ENCODE results near the gene G6PC2.
"Not testable (repeated sequence)": the region's sequence is repeated elsewhere in the genome, so short reads cannot be mapped to it uniquely, and the experiment has no call there.

G6PC2 gene
- 0 reads per million in 9 experiments for total RNA-seq

- Mint-ChIP-seq H3K27ac (no peak within 1 kb of the TSS), H3K36me3 (ENCODE audit: insufficient read depth) (no peaks in the 10 kb centered on the region), H3K4me3 (no peak within 1 kb of the TSS), H3K27me3 (peaks cover 14 to 17% of the 10 kb centered on the region in 2 donors), H3K4me1 (ENCODE audit: low read depth in 2 of 2) (no peaks in the 10 kb centered on the region), H3K9me3 (no peaks in the 10 kb centered on the region)
- ATAC-seq (replicated peaks), result no peak
- DNase-seq, result no peak
Measured at GRCh38 chr2:168901003-168901402, at the start of gene G6PC2. Gene G6PC2 (plus strand): TSS chr2:168901291. CDS start chr2:168901332, 41 bp downstream.

- Mint-ChIP-seq H3K4me3 (no peak overlapping the region), H3K9me3 (no peaks in the 10 kb centered on the region), H3K36me3 (ENCODE audit: insufficient read depth) (no peaks in the 10 kb centered on the region), H3K4me1 (ENCODE audit: low read depth in 2 of 2) (no peaks in the 10 kb centered on the region), H3K27ac (no peak overlapping the region), H3K27me3 (no peaks in the 10 kb centered on the region)
- DNase-seq (no peak), ATAC-seq (replicated peaks) (no peak)
Measured at GRCh38 chr2:168851674-168852320, 49.3 kb upstream of the G6PC2 start.

GRCh38 chr2:168852481-168852880 lies 48.6 kb upstream of the G6PC2 start:
- Mint-ChIP-seq H3K4me1 (ENCODE audit: low read depth in 2 of 2) (no peaks in the 10 kb centered on the region), H3K27me3 (no peaks in the 10 kb centered on the region), H3K4me3 (no peak overlapping the region), H3K9me3 (no peaks in the 10 kb centered on the region), H3K36me3 (ENCODE audit: insufficient read depth) (no peaks in the 10 kb centered on the region), H3K27ac (no peak overlapping the region)
- ATAC-seq (replicated peaks) (no peak), DNase-seq (no peak)

GRCh38 chr2:168853471-168853870 lies 47.6 kb upstream of the G6PC2 start:
- Mint-ChIP-seq H3K27ac (no peak overlapping the region), H3K4me3 (no peak overlapping the region), H3K27me3 (no peaks in the 10 kb centered on the region), H3K4me1 (ENCODE audit: low read depth in 2 of 2) (no peaks in the 10 kb centered on the region), H3K36me3 (ENCODE audit: insufficient read depth) (no peaks in the 10 kb centered on the region), H3K9me3 (no peaks in the 10 kb centered on the region)
- DNase-seq, result no peak
- ATAC-seq (replicated peaks), result no peak

GRCh38 chr2:168854651-168855050 lies 46.4 kb upstream of the G6PC2 start:
- H3K27me3 Mint-ChIP-seq, result no peaks in the 10 kb centered on the region
- ATAC-seq (replicated peaks) (no peak), DNase-seq (no peak)
- no peak overlapping the region for H3K27ac Mint-ChIP-seq
- no peaks in the 10 kb centered on the region for H3K9me3 Mint-ChIP-seq
- no peaks in the 10 kb centered on the region for H3K36me3 Mint-ChIP-seq (ENCODE audit: insufficient read depth)
- no peaks in the 10 kb centered on the region for H3K4me1 Mint-ChIP-seq (ENCODE audit: low read depth in 2 of 2)
- H3K4me3 Mint-ChIP-seq, result no peak overlapping the region

- Mint-ChIP-seq H3K36me3 (ENCODE audit: insufficient read depth) (no peaks in the 10 kb centered on the region), H3K9me3 (no peaks in the 10 kb centered on the region), H3K27me3 (no peaks in the 10 kb centered on the region), H3K27ac (no peak overlapping the region), H3K4me3 (no peak overlapping the region), H3K4me1 (ENCODE audit: low read depth in 2 of 2) (no peaks in the 10 kb centered on the region)
- ATAC-seq (replicated peaks), result no peak
- no peak for DNase-seq
Measured at GRCh38 chr2:168855601-168856000, 45.5 kb upstream of the G6PC2 start.

- ATAC-seq (replicated peaks) (no peak), DNase-seq (no peak)
- no peaks in the 10 kb centered on the region for H3K36me3 Mint-ChIP-seq (ENCODE audit: insufficient read depth)
- H3K4me3 Mint-ChIP-seq, result no peak overlapping the region
- no peaks in the 10 kb centered on the region for H3K4me1 Mint-ChIP-seq (ENCODE audit: low read depth in 2 of 2)
- H3K27ac Mint-ChIP-seq, result no peak overlapping the region
- no peaks in the 10 kb centered on the region for H3K9me3 Mint-ChIP-seq
- no peaks in the 10 kb centered on the region for H3K27me3 Mint-ChIP-seq
Measured at GRCh38 chr2:168858146-168858545, 42.9 kb upstream of the G6PC2 start.

GRCh38 chr2:168867164-168867563 lies 33.9 kb upstream of the G6PC2 start:
- not testable (repeated sequence) for H3K27ac Mint-ChIP-seq; ATAC-seq (replicated peaks); H3K4me1 Mint-ChIP-seq (ENCODE audit: low read depth in 2 of 2); H3K27me3 Mint-ChIP-seq; H3K4me3 Mint-ChIP-seq; DNase-seq; H3K9me3 Mint-ChIP-seq; H3K36me3 Mint-ChIP-seq (ENCODE audit: insufficient read depth)

GRCh38 chr2:168870369-168870768 lies 30.7 kb upstream of the G6PC2 start:
- ATAC-seq (replicated peaks); H3K36me3 Mint-ChIP-seq (ENCODE audit: insufficient read depth); H3K9me3 Mint-ChIP-seq; H3K4me1 Mint-ChIP-seq (ENCODE audit: low read depth in 2 of 2); H3K27ac Mint-ChIP-seq; H3K27me3 Mint-ChIP-seq; DNase-seq; H3K4me3 Mint-ChIP-seq: not testable (repeated sequence)

GRCh38 chr2:168870824-168871223 lies 30.3 kb upstream of the G6PC2 start:
- ATAC-seq (replicated peaks); H3K9me3 Mint-ChIP-seq; H3K4me3 Mint-ChIP-seq; H3K4me1 Mint-ChIP-seq (ENCODE audit: low read depth in 2 of 2); H3K27ac Mint-ChIP-seq; H3K36me3 Mint-ChIP-seq (ENCODE audit: insufficient read depth); DNase-seq; H3K27me3 Mint-ChIP-seq: not testable (repeated sequence)

- ATAC-seq (replicated peaks), result no peak
- H3K36me3 Mint-ChIP-seq (ENCODE audit: insufficient read depth), result no peaks in the 10 kb centered on the region
Measured at GRCh38 chr2:168874368-168875054, 26.6 kb upstream of the G6PC2 start.

GRCh38 chr2:168882163-168882562 lies 18.9 kb upstream of the G6PC2 start:
- H3K9me3 Mint-ChIP-seq; ATAC-seq (replicated peaks); DNase-seq; H3K4me3 Mint-ChIP-seq; H3K27ac Mint-ChIP-seq; H3K27me3 Mint-ChIP-seq; H3K36me3 Mint-ChIP-seq (ENCODE audit: insufficient read depth): not testable (repeated sequence)
- H3K4me1 Mint-ChIP-seq (ENCODE audit: low read depth in 2 of 2), result peaks cover 9 to 11% of the 10 kb centered on the region in 2 donors

More at GRCh38 chr2:168874368-168875054, 26.6 kb upstream of the G6PC2 start:
- Mint-ChIP-seq H3K27me3 (no peaks in the 10 kb centered on the region), H3K4me1 (ENCODE audit: low read depth in 2 of 2) (peaks cover 5 to 8% of the 10 kb centered on the region in 2 donors), H3K4me3 (no peak overlapping the region), H3K27ac (no peak overlapping the region), H3K9me3 (no peaks in the 10 kb centered on the region)
- no peak for DNase-seq

GRCh38 chr2:168884975-168885374 lies 16.1 kb upstream of the G6PC2 start:
- DNase-seq, result no peak
- no peak for ATAC-seq (replicated peaks)
- peaks cover under 1% of the 10 kb centered on the region for H3K36me3 Mint-ChIP-seq (ENCODE audit: insufficient read depth)
- H3K4me1 Mint-ChIP-seq (ENCODE audit: low read depth in 2 of 2), result peaks cover 4 to 11% of the 10 kb centered on the region in 2 donors
- no peaks in the 10 kb centered on the region for H3K9me3 Mint-ChIP-seq
- no peak overlapping the region for H3K4me3 Mint-ChIP-seq
- H3K27ac Mint-ChIP-seq, result no peak overlapping the region
- H3K27me3 Mint-ChIP-seq, result no peaks in the 10 kb centered on the region

- H3K36me3 Mint-ChIP-seq (ENCODE audit: insufficient read depth), result peaks cover 6% of the 10 kb centered on the region
- H3K4me1 Mint-ChIP-seq (ENCODE audit: low read depth in 2 of 2), result peaks cover 9 to 10% of the 10 kb centered on the region in 2 donors
- H3K27me3 Mint-ChIP-seq, result peaks cover 4 to 6% of the 10 kb centered on the region in 2 donors
- H3K27ac Mint-ChIP-seq, result peak overlapping the region in 1 of 2 donors; percentile 61
- peak overlapping the region; percentile 87 to 93 for H3K4me3 Mint-ChIP-seq
- ATAC-seq (replicated peaks) (no peak), DNase-seq (no peak)
- no peaks in the 10 kb centered on the region for H3K9me3 Mint-ChIP-seq
Measured at GRCh38 chr2:168889635-168890005, 11.5 kb upstream of the G6PC2 start.
